HG02798 (cell line): ENCODE data around the gene FASLG.
"Not testable (repeated sequence)": the region's sequence is repeated elsewhere in the genome, so short reads cannot be mapped to it uniquely, and the experiment has no call there.

Experiments
- ATAC-seq: cut with Tn5 transposase; IDR thresholded peaks from one replicate; pipeline ENCODE4 v1.9.1; 2021; ENCODE audit warnings: mild to moderate bottlenecking; ENCODE audit not compliant: unreplicated experiment, poor library complexity

The FASLG gene, protein sequence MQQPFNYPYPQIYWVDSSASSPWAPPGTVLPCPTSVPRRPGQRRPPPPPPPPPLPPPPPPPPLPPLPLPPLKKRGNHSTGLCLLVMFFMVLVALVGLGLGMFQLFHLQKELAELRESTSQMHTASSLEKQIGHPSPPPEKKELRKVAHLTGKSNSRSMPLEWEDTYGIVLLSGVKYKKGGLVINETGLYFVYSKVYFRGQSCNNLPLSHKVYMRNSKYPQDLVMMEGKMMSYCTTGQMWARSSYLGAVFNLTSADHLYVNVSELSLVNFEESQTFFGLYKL

DNA sequence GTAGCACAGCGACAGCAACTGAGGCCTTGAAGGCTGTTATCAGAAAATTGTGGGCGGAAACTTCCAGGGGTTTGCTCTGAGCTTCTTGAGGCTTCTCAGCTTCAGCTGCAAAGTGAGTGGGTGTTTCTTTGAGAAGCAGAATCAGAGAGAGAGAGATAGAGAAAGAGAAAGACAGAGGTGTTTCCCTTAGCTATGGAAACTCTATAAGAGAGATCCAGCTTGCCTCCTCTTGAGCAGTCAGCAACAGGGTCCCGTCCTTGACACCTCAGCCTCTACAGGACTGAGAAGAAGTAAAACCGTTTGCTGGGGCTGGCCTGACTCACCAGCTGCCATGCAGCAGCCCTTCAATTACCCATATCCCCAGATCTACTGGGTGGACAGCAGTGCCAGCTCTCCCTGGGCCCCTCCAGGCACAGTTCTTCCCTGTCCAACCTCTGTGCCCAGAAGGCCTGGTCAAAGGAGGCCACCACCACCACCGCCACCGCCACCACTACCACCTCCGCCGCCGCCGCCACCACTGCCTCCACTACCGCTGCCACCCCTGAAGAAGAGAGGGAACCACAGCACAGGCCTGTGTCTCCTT, at the start of gene FASLG:
FASLG (plus strand) TSS at position 233 of the 583 bp plus-strand sequence; CDS start at position 332, 99 bp downstream.
- ATAC-seq = no peak

GRCh38 chr1:172609528-172609927, 49.4 kb upstream of the FASLG start:
- no peak for ATAC-seq

GRCh38 chr1:172612478-172612877, 46.4 kb upstream of the FASLG start:
- no peak for ATAC-seq

DNA sequence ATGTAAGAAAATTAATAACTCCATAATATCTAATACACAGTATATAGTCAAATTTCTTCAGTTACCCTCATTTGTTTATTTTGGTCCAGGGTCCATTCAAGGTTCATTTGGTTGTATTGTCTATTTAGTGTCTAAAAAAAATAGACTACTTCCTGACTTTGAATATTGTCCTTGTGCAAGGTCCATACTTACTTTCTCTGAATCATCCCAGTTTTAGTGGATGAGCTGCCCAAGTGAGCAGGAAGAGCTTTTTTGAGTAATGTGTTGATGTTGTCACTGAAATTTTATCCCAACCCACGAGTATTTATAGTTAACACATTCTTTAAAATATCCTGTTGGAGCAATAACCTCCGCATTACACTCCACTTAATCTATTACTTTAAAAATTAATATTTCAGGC, 45.6 kb upstream of the FASLG start:
- no peak for ATAC-seq

DNA sequence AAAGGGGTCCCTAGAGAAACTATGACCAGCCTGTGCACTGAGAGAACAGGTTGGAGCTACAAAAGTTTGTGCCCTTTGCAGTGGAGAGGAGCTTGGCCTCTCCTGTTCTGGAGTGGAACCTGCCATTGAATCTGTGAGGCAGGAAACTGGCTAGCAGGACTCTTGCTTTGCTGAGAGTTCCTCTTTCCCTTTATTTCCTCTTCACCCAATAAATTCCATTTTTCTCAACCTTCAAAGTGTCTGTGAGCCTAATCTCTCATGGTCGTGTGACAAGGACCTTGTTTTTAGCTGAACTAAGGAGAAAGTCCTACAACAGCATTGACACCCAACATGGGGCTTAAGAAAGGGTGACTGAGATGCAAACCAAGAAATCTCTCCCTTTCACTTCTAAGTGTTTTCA, 42.7 kb upstream of the FASLG start:
- no peak for ATAC-seq

DNA sequence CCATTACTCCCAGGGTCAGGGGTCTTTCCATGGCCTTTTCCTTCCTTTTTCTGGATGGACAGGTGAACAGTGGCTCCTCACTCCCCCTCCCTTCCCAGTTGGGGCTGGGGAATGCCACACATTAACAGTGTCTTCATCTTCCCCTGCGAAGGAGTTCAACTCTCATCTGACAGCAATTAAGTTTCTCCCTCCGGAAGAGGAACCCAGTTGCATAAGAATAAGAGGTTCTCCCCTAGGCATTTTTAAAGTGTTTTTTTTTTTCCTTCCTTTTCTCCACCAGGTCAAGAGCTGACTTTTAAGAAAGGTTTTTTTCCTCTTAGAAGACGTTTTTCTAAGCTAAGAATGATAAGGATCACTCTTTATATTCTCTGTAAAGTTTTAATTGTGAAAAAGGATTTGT, 42.3 kb upstream of the FASLG start:
- no peak for ATAC-seq

DNA sequence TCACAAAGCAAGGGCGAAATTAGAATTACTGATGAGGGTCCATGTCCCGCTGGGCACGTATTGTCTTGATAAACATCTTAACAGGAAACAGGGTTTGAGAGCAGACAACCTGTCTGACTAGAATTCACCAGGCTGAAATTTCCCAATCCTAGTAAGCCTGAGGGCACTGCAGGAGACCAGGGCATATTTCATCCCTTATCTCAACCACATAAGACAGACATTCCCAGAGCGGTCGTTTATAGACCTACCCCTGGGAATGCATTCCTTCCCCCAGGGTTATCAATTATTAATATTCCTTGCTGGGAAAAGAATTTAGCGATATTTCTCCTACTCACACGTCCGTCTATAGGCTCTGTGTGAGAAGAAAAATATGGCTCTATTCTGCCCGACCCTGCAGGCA, 38.3 kb upstream of the FASLG start:
- ATAC-seq = not testable (repeated sequence)

- no peak for ATAC-seq
These were observed 36.4 kb upstream of the FASLG start for GRCh38 chr1:172622541-172622940.

DNA sequence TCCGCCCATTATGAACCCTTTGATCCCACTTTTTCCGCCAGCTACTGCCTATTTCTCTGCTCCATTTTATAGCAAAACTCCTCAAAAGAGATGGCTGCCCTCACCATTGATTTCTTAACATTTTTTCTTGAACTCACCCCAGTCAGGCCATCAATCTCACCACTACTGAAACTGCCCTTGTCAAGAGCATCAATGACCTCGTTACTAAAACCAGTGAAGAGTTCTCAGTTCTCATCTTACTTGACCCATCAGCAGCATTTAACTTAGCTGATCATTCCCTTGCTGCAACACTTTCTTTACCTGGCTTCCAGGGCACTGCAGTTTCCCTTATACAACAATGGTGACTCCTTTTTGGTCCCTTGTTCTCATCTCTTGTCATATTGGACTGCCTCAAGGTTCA, 35.2 kb upstream of the FASLG start:
- no peak for ATAC-seq

DNA sequence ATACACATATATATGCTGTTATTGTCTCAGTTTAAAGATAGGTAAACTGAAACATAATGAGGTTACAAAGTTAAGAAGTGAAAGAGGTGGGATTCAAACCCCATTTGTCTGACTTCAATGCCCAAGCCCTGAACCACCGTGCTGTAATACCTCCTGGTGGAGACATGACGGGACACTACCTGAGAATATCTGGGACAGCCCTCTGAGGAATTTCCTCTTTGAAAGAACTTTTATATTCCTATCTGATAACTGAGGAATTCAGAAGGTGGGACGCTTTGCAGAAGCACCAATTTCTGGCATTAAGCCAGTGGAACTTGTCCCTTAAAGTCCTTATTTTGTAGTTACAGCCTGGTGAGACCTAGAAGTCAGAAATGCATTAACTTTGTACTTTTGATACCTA, 32.1 kb upstream of the FASLG start:
- no peak for ATAC-seq

GRCh38 chr1:172627702-172628101, 31.2 kb upstream of the FASLG start:
- no peak for ATAC-seq

DNA sequence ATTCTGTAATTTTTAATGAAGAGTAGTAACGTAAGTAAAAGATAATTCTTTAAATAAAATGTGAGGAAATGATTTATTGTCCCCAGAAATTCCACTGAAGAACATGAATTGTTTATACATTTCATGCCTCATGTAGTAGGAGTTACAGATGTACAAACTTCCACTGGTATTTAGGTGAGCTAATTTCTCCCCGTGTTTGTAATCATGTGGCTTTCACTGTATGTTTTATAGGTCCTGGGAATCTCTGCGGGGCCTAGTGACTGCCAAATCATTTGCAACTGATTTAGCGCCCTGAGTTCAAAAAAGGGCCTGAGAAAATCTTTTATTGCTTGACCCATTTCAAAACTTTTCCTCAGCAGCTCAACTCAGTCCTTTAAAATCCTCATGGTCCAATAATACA, 30.5 kb upstream of the FASLG start:
- ATAC-seq = no peak

DNA sequence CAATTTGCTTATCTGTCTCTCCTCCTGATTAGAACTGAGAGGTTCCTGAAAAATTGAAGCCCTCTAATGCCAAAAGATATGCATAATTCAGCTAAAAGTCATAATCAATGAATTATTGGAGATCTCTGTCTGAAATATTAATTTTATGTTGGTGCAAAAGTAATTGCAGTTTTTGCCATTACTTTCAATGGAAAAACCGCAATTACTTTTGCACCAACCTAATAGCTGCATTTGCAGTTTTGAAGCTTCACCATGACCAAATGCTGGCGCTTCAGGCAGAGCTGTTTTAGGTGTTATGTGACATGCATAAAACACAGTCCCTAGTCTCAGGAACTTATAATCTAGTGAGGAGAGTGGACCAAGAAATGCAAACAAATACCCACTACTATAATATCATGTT, 29.7 kb upstream of the FASLG start:
- no peak for ATAC-seq

- ATAC-seq = no peak
These were observed 29.3 kb upstream of the FASLG start for GRCh38 chr1:172629638-172630037.

GRCh38 chr1:172630056-172630818, 28.7 kb upstream of the FASLG start:
- no peak for ATAC-seq

GRCh38 chr1:172630868-172631267, 28.0 kb upstream of the FASLG start:
- no peak for ATAC-seq

GRCh38 chr1:172637522-172637921, 21.4 kb upstream of the FASLG start:
- ATAC-seq = no peak

- no peak for ATAC-seq
These were observed 20.7 kb upstream of the FASLG start for GRCh38 chr1:172638249-172638648.

DNA sequence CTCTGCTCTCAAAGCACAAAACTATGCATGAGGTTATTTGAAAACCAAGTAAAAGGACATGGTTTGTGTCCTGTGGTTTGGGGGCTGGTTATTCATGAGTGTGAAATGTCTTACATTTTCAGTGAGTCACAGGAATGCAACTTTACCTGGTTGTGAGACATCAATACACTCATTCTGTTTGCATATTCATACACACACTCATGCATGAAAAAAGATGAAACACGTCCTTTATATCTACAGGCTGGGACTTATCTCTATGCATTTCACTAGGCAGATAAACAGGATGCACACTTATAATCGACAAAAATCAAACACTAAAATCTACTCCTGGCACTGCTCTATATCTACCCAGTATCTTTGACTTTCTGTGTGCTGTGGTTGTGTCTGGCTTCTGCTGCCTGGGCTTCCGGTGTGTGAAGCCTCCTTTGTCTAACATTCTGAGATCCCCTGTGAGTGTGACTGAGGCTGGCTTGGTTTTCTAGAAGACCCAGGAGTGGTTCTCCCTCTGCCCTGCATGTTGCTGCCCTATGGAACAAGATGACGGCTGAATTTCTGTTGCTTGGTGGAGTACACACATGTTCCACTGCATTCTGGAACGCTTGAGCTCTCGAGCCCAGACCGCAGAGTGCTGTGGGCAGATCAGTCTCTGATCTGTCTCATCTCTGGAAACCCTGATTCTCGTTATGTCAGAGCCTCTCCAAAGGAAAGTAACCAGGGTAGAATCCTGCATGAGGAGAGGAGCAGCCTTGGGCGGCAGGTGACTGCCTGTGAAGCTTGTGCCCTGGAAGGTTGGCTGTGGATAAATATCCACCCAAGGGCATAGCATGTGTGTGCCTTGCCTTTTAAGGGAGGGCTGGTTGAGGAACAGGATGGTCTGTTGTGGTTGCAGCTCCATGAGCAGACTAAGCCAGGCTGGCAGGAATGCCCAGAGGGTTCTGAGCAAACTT, 19.7 kb upstream of the FASLG start:
- peak; percentile 83 for ATAC-seq

DNA sequence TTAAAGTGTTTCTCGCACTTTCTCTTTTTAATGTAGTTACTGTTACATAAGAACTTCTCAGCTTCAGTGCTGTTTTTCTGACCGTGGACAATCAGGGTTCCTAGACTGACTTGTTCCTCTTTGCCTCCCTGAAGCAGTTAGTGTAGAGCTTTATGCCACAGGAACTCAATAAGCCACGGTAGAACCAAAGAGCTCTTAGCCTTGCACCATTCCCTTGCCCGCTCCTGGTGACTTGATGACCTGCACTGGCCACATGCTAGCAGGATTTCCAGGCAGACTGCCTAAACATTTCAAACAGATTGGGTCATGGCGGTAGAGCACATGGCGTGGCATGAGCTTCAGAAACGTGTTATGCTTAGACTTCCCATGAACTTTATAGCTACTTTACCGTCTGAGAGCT, 18.8 kb upstream of the FASLG start:
- ATAC-seq = no peak
